ENCODE data around the gene EMC9. TPM values are rescaled to one million over a fixed set of nuclear protein-coding genes. Genes with fewer than 3 reads are reported as not detected.

The EMC9 gene
- total RNA-seq, 6 experiments from 2014 or later: 13.2 to 17.0 (median 15.3) TPM

DNA sequence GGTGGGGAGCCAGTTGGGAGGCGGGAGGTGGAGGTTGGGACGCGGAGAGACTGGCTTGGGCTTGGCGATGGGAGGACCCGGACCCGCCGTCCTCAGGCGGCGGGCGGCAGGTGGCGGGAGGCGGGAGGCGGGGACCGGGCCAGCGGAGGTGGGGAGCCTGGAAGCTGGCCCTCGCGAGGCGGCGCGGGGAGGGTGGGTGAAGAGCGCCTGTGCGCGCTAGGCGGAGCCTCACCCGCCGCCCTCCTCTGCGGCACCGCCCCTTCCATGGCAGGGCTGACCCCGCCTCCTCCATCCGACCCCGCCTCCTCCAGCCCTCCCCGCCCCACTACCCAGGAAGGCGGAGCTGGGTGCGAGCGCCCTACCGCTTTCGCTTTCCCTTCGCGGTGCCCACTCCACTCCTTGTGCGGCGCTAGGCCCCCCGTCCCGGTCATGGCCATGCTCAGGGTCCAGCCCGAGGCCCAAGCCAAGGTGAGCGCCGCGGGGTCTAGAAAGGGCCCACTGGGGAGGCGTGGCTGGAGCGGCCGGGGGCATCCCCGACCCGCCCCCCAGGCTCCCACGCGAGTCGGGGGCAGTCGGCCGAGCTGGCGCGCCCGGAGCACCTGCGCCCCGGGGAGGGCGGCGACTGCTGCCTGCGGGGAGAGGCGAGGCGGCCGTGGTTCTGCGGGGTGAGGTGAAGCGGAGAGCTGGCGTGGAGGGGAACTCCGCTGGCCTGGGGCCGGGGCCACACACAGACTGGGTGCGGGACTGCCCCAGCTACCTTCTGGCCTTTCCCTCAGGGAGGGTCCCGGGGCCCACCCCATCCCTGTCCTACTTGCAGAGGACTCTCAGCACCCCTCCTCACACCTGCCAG, 5.3 kb downstream of the EMC9 start, which contains the start of gene PSME1:
Gene PSME1 (plus strand): TSS at position 361 of the 850 bp plus-strand sequence. CDS start 69 bp downstream, at position 430.
- Mint-ChIP-seq H3K9me3 (no peaks in the 10 kb centered on the region), H3K36me3 (ENCODE audit: low read depth) (peaks cover 29% of the 10 kb centered on the region), H3K27me3 (ENCODE audit: insufficient read depth) (peaks cover 8% of the 10 kb centered on the region), H3K27ac (peak within 1 kb of the TSS; percentile 78), H3K4me3 (peak within 1 kb of the TSS; percentile 85), H3K4me1 (ENCODE audit: low read depth) (peaks cover 38% of the 10 kb centered on the region)
- DNase-seq: peak; percentile 77
- TF ChIP-seq CTCF (IDR thresholded peaks at IDR 0.05): no peak

- peak overlapping the region; percentile 85 for H3K4me3 Mint-ChIP-seq
- peaks cover 6% of the 10 kb centered on the region for H3K27me3 Mint-ChIP-seq (ENCODE audit: insufficient read depth)
- peak overlapping the region; percentile 1; the same call in 1 of the 2 replicates for H3K27ac Mint-ChIP-seq
- H3K4me1 Mint-ChIP-seq (ENCODE audit: low read depth): peaks cover 38% of the 10 kb centered on the region
- no peak for DNase-seq
- H3K9me3 Mint-ChIP-seq: no peaks in the 10 kb centered on the region
- peaks cover 29% of the 10 kb centered on the region for H3K36me3 Mint-ChIP-seq (ENCODE audit: low read depth)
- TF ChIP-seq CTCF (IDR thresholded peaks at IDR 0.05): no peak
Observed at GRCh38 chr14:24135584-24135833, 5.9 kb downstream of the EMC9 start.

DNA sequence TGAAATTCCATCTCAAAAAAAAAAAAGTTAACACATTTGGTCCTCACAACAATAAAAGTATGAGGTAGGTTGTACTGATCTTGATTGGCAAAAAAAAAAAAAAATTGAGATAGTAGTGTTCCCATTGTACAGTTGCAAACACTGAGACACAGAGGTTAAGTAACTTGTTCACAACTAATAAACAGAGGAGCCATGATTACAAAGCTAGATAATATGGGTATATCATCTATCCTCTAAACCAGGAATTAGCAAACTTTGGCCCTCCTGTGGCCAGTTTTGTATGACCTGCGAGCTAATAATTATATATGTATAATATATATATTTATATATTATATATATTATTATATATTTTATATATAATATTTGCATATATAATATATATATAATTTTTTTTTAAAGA, 7.7 kb downstream of the EMC9 start:
- Mint-ChIP-seq H3K27ac (no peak overlapping the region), H3K4me3 (no peak overlapping the region), H3K27me3 (ENCODE audit: insufficient read depth) (peaks cover 3% of the 10 kb centered on the region), H3K4me1 (ENCODE audit: low read depth) (peaks cover 23% of the 10 kb centered on the region), H3K36me3 (ENCODE audit: low read depth) (peaks cover 17% of the 10 kb centered on the region), H3K9me3 (no peaks in the 10 kb centered on the region)
- TF ChIP-seq CTCF (IDR thresholded peaks at IDR 0.05): 0 out of 2 replicates have a peak, but pooled peaks have one; percentile 15
- DNase-seq: no peak

GRCh38 chr14:24132976-24133375, 8.4 kb downstream of the EMC9 start:
- Mint-ChIP-seq H3K4me3 (no peak overlapping the region), H3K9me3 (no peaks in the 10 kb centered on the region), H3K27me3 (ENCODE audit: insufficient read depth) (peaks cover 3% of the 10 kb centered on the region), H3K27ac (no peak overlapping the region), H3K4me1 (ENCODE audit: low read depth) (peaks cover 19% of the 10 kb centered on the region), H3K36me3 (ENCODE audit: low read depth) (peaks cover 10% of the 10 kb centered on the region)
- no peak for TF ChIP-seq CTCF (IDR thresholded peaks at IDR 0.05)
- DNase-seq: no peak

DNA sequence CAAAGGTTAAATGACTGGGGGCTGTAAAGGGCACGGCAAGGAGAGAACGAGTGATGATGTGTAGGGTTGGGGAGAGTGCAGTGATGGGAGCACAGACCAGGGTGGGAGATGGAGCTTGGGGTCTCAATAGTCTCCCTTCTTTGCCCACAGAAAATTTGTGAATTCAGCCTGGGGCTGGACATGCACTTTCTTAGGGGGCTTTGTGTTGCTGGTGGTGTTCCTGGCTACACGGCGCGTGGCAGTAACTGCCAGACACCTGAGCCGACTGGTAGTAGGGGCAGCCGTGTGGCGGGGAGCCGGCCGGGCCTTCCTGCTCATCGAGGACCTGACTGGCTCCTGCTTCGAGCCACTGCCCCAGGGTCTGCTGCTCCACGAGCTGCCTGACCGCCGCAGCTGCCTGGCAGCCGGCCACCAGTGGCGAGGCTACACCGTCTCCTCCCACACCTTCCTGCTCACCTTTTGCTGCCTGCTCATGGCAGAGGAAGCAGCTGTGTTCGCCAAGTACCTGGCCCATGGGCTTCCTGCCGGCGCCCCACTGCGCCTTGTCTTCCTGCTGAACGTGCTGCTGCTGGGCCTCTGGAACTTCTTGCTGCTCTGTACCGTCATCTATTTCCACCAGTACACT, 9.2 kb downstream of the EMC9 start:
- Mint-ChIP-seq H3K9me3 (no peaks in the 10 kb centered on the region), H3K4me1 (ENCODE audit: low read depth) (peaks cover 15% of the 10 kb centered on the region), H3K36me3 (ENCODE audit: low read depth) (peaks cover 5% of the 10 kb centered on the region), H3K4me3 (no peak overlapping the region), H3K27me3 (ENCODE audit: insufficient read depth) (peaks cover 3% of the 10 kb centered on the region), H3K27ac (no peak overlapping the region)
- DNase-seq: no peak
- TF ChIP-seq CTCF (IDR thresholded peaks at IDR 0.05): no peak

All from HFFc6 (cell line).